ENCODE measurements around the gene NXPE3.

DNA sequence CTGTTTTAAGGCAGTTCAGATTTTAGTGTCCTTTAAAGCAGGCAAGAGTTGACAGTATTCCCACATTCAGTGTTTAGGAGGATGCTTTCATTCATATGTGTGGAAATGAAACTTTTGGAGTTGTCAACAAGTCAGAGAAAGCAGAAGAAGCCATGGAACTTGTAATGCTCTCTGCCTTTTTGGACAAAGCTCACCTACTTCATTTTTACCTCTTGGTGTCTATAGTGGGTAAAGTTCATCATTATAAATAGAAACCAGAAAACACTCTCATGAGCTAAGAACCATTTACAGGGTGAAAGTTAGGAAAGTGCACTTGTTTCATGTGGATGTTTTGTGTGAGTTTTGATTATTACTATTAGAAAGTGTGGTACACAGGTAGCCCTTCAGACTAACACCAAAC lies 61.1 kb downstream of the NXPE3 start:
- TF ChIP-seq EZH2 (IDR thresholded peaks at IDR 0.05; ENCODE audit: borderline replicate concordance, control insufficient read depth, low read depth, low read length) (no peak), BCL11A (IDR thresholded peaks at IDR 0.05; ENCODE audit: low read depth, low read length) (no peak), FOXM1 (IDR thresholded peaks at IDR 0.05; ENCODE audit: low read depth, low read length) (no peak), ZNF274 (IDR thresholded peaks at IDR 0.05; ENCODE audit: insufficient read depth, insufficient read length) (no peak)
- TF ChIP-seq, protein P1, sequence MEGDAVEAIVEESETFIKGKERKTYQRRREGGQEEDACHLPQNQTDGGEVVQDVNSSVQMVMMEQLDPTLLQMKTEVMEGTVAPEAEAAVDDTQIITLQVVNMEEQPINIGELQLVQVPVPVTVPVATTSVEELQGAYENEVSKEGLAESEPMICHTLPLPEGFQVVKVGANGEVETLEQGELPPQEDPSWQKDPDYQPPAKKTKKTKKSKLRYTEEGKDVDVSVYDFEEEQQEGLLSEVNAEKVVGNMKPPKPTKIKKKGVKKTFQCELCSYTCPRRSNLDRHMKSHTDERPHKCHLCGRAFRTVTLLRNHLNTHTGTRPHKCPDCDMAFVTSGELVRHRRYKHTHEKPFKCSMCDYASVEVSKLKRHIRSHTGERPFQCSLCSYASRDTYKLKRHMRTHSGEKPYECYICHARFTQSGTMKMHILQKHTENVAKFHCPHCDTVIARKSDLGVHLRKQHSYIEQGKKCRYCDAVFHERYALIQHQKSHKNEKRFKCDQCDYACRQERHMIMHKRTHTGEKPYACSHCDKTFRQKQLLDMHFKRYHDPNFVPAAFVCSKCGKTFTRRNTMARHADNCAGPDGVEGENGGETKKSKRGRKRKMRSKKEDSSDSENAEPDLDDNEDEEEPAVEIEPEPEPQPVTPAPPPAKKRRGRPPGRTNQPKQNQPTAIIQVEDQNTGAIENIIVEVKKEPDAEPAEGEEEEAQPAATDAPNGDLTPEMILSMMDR (IDR thresholded peaks at IDR 0.05 in 2 of 3, conservative IDR thresholded peaks at IDR 0.05 in 1 of 3; ENCODE audit: control insufficient read depth in 2 of 3, extremely low read depth in 1 of 3, insufficient read depth in 1 of 3, low read depth in 3 of 3, low read length in 3 of 3), result no peak
- TF ChIP-seq, protein P2, sequence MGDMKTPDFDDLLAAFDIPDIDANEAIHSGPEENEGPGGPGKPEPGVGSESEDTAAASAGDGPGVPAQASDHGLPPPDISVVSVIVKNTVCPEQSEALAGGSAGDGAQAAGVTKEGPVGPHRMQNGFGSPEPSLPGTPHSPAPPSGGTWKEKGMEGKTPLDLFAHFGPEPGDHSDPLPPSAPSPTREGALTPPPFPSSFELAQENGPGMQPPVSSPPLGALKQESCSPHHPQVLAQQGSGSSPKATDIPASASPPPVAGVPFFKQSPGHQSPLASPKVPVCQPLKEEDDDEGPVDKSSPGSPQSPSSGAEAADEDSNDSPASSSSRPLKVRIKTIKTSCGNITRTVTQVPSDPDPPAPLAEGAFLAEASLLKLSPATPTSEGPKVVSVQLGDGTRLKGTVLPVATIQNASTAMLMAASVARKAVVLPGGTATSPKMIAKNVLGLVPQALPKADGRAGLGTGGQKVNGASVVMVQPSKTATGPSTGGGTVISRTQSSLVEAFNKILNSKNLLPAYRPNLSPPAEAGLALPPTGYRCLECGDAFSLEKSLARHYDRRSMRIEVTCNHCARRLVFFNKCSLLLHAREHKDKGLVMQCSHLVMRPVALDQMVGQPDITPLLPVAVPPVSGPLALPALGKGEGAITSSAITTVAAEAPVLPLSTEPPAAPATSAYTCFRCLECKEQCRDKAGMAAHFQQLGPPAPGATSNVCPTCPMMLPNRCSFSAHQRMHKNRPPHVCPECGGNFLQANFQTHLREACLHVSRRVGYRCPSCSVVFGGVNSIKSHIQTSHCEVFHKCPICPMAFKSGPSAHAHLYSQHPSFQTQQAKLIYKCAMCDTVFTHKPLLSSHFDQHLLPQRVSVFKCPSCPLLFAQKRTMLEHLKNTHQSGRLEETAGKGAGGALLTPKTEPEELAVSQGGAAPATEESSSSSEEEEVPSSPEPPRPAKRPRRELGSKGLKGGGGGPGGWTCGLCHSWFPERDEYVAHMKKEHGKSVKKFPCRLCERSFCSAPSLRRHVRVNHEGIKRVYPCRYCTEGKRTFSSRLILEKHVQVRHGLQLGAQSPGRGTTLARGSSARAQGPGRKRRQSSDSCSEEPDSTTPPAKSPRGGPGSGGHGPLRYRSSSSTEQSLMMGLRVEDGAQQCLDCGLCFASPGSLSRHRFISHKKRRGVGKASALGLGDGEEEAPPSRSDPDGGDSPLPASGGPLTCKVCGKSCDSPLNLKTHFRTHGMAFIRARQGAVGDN (IDR thresholded peaks at IDR 0.05), result no peak
